ENCODE data around the gene MARK1.

DNA sequence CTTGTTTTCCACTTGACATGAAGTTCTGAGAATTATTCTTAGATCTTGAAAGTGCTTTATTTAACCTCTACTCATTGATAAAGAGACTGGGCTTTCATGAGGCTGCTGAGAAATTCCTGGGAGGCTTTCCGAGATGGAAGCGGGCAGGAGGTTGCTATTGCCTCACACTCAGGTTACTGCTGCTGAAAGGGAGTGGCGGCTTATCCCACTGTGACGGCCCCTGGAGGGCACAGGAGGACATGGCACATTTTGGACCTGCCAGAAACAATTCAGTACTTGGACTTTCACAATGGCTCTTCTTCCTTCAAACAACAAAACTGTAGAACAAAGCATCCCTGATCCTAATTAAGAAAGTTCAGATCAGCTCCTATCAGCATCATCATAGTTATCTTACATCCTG is 16.2 kb upstream of the MARK1 start:
- TF ChIP-seq CTCF (IDR thresholded peaks at IDR 0.05) (peak; percentile 35; the same call in 1 of the 2 replicates), SMAD4 (CRISPR knock-in tag; IDR thresholded peaks at IDR 0.05) (no peak), ZNF232 (CRISPR knock-in tag; IDR thresholded peaks at IDR 0.05) (no peak), ZNF138 (CRISPR knock-in tag; conservative IDR thresholded peaks at IDR 0.05) (no peak)

All from WTC11 (cell line).